GM20000 (cell line): ENCODE results near the gene AIFM3.

Source experiments
- DNase-seq: peaks from one replicate; pipeline ENCODE4 v3.0.0; 2012; ENCODE audit warnings: low spot score
- CTCF ChIP-seq: IDR thresholded peaks from 2 replicates; pipeline ENCODE4 v1.5.1; 2012; ENCODE audit warnings: mild to moderate bottlenecking, control low read depth; ENCODE audit errors: extremely low read depth, missing control alignments

AIFM3 gene

GRCh38 chr22:21020802-21021429 is 53.9 kb downstream of the AIFM3 start:
- peak; percentile 60 for DNase-seq
- peak; percentile 33 for TF ChIP-seq CTCF

GRCh38 chr22:21022507-21022906 is 55.5 kb downstream of the AIFM3 start:
- no peak for TF ChIP-seq CTCF

GRCh38 chr22:21022955-21023614 is 56.0 kb downstream of the AIFM3 start:
- no peak for TF ChIP-seq CTCF
- no peak for DNase-seq

More at GRCh38 chr22:21022507-21022906, 55.5 kb downstream of the AIFM3 start:
- no peak for DNase-seq

GRCh38 chr22:21025266-21025665 is 58.2 kb downstream of the AIFM3 start:
- DNase-seq = no peak
- no peak for TF ChIP-seq CTCF

- no peak for TF ChIP-seq CTCF
- DNase-seq = no peak
Observed at GRCh38 chr22:21025763-21026755, 59.0 kb downstream of the AIFM3 start.

- no peak for DNase-seq
- no peak for TF ChIP-seq CTCF
Observed at GRCh38 chr22:21026783-21027692, 60.0 kb downstream of the AIFM3 start.
